Heart left ventricle (tissue), 13 donors: ENCODE measurements around the gene SH3D19.

Source experiments
- POLR2A ChIP-seq, 2 donors: fragments of 450-650 bp; IDR thresholded peaks; one replicate each; pipeline ENCODE4 v1.6.1; 2017; ENCODE audit warnings: antibody characterized with exemption in 2 of 2, mild to moderate bottlenecking in 2 of 2, moderate library complexity in 2 of 2
- TF ChIP-seq, protein P1 (sequence below), 12 donors: fragments of 200-600 bp; sonication (generic) in 4 of 12; IDR thresholded peaks; one replicate each; pipeline versions ENCODE4 v1.5.0 to v1.8.0; 2018 to 2022; ENCODE audit warnings: antibody characterized with exemption in 12 of 12, mild to moderate bottlenecking in 5 of 12
- donor health status: ischemic (EF 13 %, LVEDD 7.1; RV severe dilation, severe dysfunction).
- donor health status: DM: no; HTN: yes; CAD: no.
- donor health status: DM: no; HTN: no; CAD: no.
- donor health status: ischemic (EF 25% LVEDD 6.9; RV normal size, moderate dysfunction).
- donor health status: ischemic (EF 25% LVEDD 5.7; RV mildly dilated, moderate dysfunction).
- donor health status: ischemic (EF 35%, LVEDD 5.7; RV mildly dilated, moderate dysfunction).
- donor health status: nonischemic (EF 11% LVEDD 7.7; RV severe dilation, severe dysfunction).
- donor health status: DM: yes; HTN: yes; CAD: no.
- donor health status: PGD.
- donor health status: ischemic (EF 29% LVEDD 5.4; RV normal size, mild dysfunction).
- donor health status: nonischemic (EF 23%, LVEDD 6.1; RV moderate dilation, normal function).

DNA sequence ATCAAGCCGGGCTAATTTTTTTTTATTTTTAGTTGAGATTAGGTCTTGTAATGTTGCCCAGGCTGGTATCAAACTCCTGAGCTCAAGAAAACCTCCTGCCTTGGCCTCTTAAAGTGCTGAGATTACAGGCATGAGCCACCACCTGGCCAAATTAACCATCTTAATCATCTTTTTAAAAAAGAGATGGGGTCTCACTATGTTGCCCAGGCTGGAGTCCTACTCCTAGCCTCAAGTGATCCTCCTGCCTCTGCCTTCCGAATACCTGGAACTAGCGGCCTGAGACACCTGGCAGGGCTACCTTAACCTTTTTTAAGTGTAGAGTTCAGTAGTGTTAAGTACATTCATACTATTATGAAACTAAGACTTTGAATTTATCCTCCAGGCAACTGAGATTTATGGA is 227.6 kb downstream of the SH3D19 start:
- TF ChIP-seq, protein P1, sequence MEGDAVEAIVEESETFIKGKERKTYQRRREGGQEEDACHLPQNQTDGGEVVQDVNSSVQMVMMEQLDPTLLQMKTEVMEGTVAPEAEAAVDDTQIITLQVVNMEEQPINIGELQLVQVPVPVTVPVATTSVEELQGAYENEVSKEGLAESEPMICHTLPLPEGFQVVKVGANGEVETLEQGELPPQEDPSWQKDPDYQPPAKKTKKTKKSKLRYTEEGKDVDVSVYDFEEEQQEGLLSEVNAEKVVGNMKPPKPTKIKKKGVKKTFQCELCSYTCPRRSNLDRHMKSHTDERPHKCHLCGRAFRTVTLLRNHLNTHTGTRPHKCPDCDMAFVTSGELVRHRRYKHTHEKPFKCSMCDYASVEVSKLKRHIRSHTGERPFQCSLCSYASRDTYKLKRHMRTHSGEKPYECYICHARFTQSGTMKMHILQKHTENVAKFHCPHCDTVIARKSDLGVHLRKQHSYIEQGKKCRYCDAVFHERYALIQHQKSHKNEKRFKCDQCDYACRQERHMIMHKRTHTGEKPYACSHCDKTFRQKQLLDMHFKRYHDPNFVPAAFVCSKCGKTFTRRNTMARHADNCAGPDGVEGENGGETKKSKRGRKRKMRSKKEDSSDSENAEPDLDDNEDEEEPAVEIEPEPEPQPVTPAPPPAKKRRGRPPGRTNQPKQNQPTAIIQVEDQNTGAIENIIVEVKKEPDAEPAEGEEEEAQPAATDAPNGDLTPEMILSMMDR (IDR thresholded peaks at IDR 0.05): no peak
- TF ChIP-seq POLR2A (IDR thresholded peaks at IDR 0.05): no peak
